H1 (cell line): ENCODE results near the gene CPPED1. TPM values are rescaled to one million over a fixed set of nuclear protein-coding genes. Genes with fewer than 3 reads are reported as not detected.

ENCODE experiments used
- CTCF ChIA-PET: fragments of 300-600 bp; sonication (Branson Sonifier 250); formaldehyde crosslinking; loops from one replicate; lab custom pipeline; 2021; ENCODE audit not compliant: partially characterized antibody; lab: Charles Lee
- POLR2A ChIA-PET: fragments of 300-600 bp; sonication (Branson Sonifier 250); formaldehyde crosslinking; loops from one replicate; lab custom pipeline; 2021; ENCODE audit warnings: inconsistent platforms; ENCODE audit not compliant: partially characterized antibody; lab: Charles Lee
- DNase-seq, 2 experiments: peaks; one replicate each; pipeline versions ENCODE4 v3.0.0 to v3.0.0-alpha.2; 2010 to 2022; ENCODE audit warnings: low spot score in 2 of 2, low read depth in 1 of 2, mixed read lengths in 1 of 2
- FAIRE-seq: peaks from 2 replicates; lab custom pipeline; 2011; peaks lifted over from hg19 to GRCh38; lab: Jason Lieb, UNC
- H2AFZ ChIP-seq: 2 replicates; pipeline ENCODE4 v1.8.1; 2012; ENCODE audit warnings: low read length, inconsistent platforms
- H2AK5ac ChIP-seq: 2 replicates; pipeline ENCODE4 v1.6.1; 2013; ENCODE audit warnings: low read depth, low read length
- H2BK120ac ChIP-seq: replicated peaks from 2 replicates; pipeline ENCODE3; 2013; ENCODE audit warnings: low read depth, low read length, inconsistent platforms
- H2BK12ac ChIP-seq: 2 replicates; pipeline ENCODE4 v1.6.1; 2013; ENCODE audit warnings: low read depth, low read length
- H2BK15ac ChIP-seq: 2 replicates; pipeline ENCODE4 v1.6.1; 2013; ENCODE audit warnings: low read length
- H2BK20ac ChIP-seq: 2 replicates; pipeline ENCODE4 v1.6.1; 2013; ENCODE audit warnings: low read length
- H2BK5ac ChIP-seq: 2 replicates; pipeline ENCODE4 v1.6.1; 2013; ENCODE audit warnings: low read depth, low read length
- H3K14ac ChIP-seq: 2 replicates; pipeline ENCODE4 v1.6.1; 2013; ENCODE audit warnings: inconsistent platforms; ENCODE audit not compliant: insufficient read length
- H3K18ac ChIP-seq: 2 replicates; pipeline ENCODE4 v1.6.1; 2013; ENCODE audit warnings: low read length; ENCODE audit errors: extremely low read depth
- H3K23ac ChIP-seq: 2 replicates; pipeline ENCODE4 v1.6.1; 2013; ENCODE audit warnings: inconsistent platforms; ENCODE audit not compliant: insufficient read length
- H3K23me2 ChIP-seq: 2 replicates; pipeline ENCODE4 v1.6.1; 2013; ENCODE audit warnings: low read depth, low read length
- H3K27ac ChIP-seq: 2 replicates; pipeline ENCODE4 v1.6.1; 2011; ENCODE audit warnings: low read depth, low read length, inconsistent platforms
- H3K27me3 ChIP-seq, 4 experiments: replicated peaks in 1 of 4; 1 replicate in 1 of 4; 2 replicates in 3 of 4; pipeline versions ENCODE4 v1.6.1 to v1.8.1; 2011 to 2013; ENCODE audit warnings: low read length in 3 of 4, mild to moderate bottlenecking in 3 of 4, inconsistent platforms in 2 of 4, mixed read lengths in 2 of 4, moderate library complexity in 1 of 4; ENCODE audit not compliant: control insufficient read depth in 3 of 4, insufficient read depth in 3 of 4; ENCODE audit errors: extremely low read depth in 1 of 4
- H3K36me3 ChIP-seq, 4 experiments: 2 replicates each; pipeline versions ENCODE4 v1.6.1 to v1.8.1; 2011 to 2013; ENCODE audit warnings: mild to moderate bottlenecking in 4 of 4, low read length in 3 of 4, moderate library complexity in 2 of 4, control low read depth in 1 of 4, inconsistent platforms in 1 of 4; ENCODE audit not compliant: insufficient read depth in 4 of 4, control insufficient read depth in 2 of 4
- H3K4ac ChIP-seq: replicated peaks from 2 replicates; pipeline ENCODE3; 2013; ENCODE audit warnings: low read length, low read depth, mixed read lengths, inconsistent platforms; ENCODE audit not compliant: insufficient read length
- H3K4me1 ChIP-seq, 4 experiments: replicated peaks in 1 of 4; 1 replicate in 1 of 4; 2 replicates in 3 of 4; pipeline versions ENCODE4 v1.6.1 to v1.8.1; 2011 to 2013; ENCODE audit warnings: low read length in 3 of 4, inconsistent platforms in 2 of 4, mixed read lengths in 1 of 4; ENCODE audit not compliant: insufficient read depth in 4 of 4, control insufficient read depth in 3 of 4
- H3K4me2 ChIP-seq, 2 experiments: 2 replicates each; pipeline versions ENCODE4 v1.6.1 to v1.8.1; 2011 to 2013; ENCODE audit warnings: low read depth in 2 of 2, low read length in 2 of 2, control low read depth in 1 of 2, inconsistent platforms in 1 of 2, mild to moderate bottlenecking in 1 of 2; ENCODE audit not compliant: insufficient read depth in 1 of 2
- H3K4me3 ChIP-seq, 4 experiments: fragments of 200-600, 300-600 bp in 1 of 4; sonication (generic), shearing (Covaris generic), sonication (Bioruptor Twin) in 1 of 4; 2 replicates each; pipeline versions ENCODE4 v1.5.1 to v1.8.1; 2011 to 2016; ENCODE audit warnings: low read length in 4 of 4, low read depth in 3 of 4, control low read depth in 2 of 4, inconsistent platforms in 2 of 4, mild to moderate bottlenecking in 2 of 4, mixed read lengths in 1 of 4, moderate library complexity in 1 of 4; ENCODE audit not compliant: insufficient read depth in 2 of 4; ENCODE audit errors: extremely low read depth in 1 of 4
- H3K56ac ChIP-seq: replicated peaks from 2 replicates; pipeline ENCODE3; 2013; ENCODE audit warnings: low read depth, mild to moderate bottlenecking, mixed read lengths, low read length, inconsistent platforms; ENCODE audit not compliant: insufficient read length
- H3K79me1 ChIP-seq: 2 replicates; pipeline ENCODE4 v1.6.1; 2013; ENCODE audit warnings: low read depth, low read length, control low read depth
- H3K79me2 ChIP-seq, 2 experiments: 2 replicates each; pipeline versions ENCODE4 v1.6.1 to v1.8.1; 2012 to 2013; ENCODE audit warnings: low read length in 2 of 2, mild to moderate bottlenecking in 2 of 2, inconsistent platforms in 1 of 2; ENCODE audit not compliant: insufficient read depth in 2 of 2, control insufficient read depth in 1 of 2
- H3K9ac ChIP-seq, 4 experiments: replicated peaks in 1 of 4; 1 replicate in 1 of 4; 2 replicates in 3 of 4; pipeline versions ENCODE4 v1.6.1 to v1.8.1; 2011 to 2013; ENCODE audit warnings: low read depth in 3 of 4, low read length in 3 of 4, control low read depth in 2 of 4, mild to moderate bottlenecking in 2 of 4, moderate library complexity in 2 of 4, inconsistent platforms in 1 of 4; ENCODE audit errors: extremely low read depth in 1 of 4
- H3K9me3 ChIP-seq, 2 experiments: 2 replicates each; pipeline versions ENCODE4 v1.6.1 to v1.8.1; 2012 to 2013; ENCODE audit warnings: mild to moderate bottlenecking in 2 of 2, moderate library complexity in 2 of 2, control low read depth in 1 of 2, inconsistent platforms in 1 of 2, low read depth in 1 of 2, low read length in 1 of 2, mixed read lengths in 1 of 2; ENCODE audit not compliant: insufficient read depth in 2 of 2
- H4K20me1 ChIP-seq, 2 experiments: replicated peaks in 1 of 2; 2 replicates each; pipeline versions ENCODE3 to v1.8.1; 2011 to 2013; ENCODE audit warnings: inconsistent platforms in 2 of 2, low read length in 2 of 2, mild to moderate bottlenecking in 1 of 2; ENCODE audit not compliant: insufficient read depth in 2 of 2, control insufficient read depth in 1 of 2
- H4K5ac ChIP-seq: 2 replicates; pipeline ENCODE4 v1.6.1; 2013; ENCODE audit warnings: low read length, low read depth, mixed read lengths, inconsistent platforms; ENCODE audit not compliant: insufficient read length
- H4K8ac ChIP-seq: 2 replicates; pipeline ENCODE4 v1.8.0; 2013; ENCODE audit warnings: mild to moderate bottlenecking, moderate library complexity, low read length, inconsistent platforms; ENCODE audit not compliant: insufficient read depth; ENCODE audit errors: extremely low read depth
- H4K91ac ChIP-seq: replicated peaks from 2 replicates; pipeline ENCODE3; 2013; ENCODE audit warnings: low read length, mixed read lengths, inconsistent platforms; ENCODE audit not compliant: insufficient read length
- BCL11A ChIP-seq, 2 experiments: IDR thresholded peaks; one replicate each; pipeline ENCODE4 v1.6.1; 2011; ENCODE audit warnings: low read depth in 2 of 2, low read length in 2 of 2, mild to moderate bottlenecking in 2 of 2
- TAF1 ChIP-seq: IDR thresholded peaks from 2 replicates; pipeline ENCODE4 v1.6.1; 2011; ENCODE audit warnings: mild to moderate bottlenecking, low read depth, low read length
- ZNF274 ChIP-seq: IDR thresholded peaks from 2 replicates; pipeline ENCODE4 v1.7.0; 2012; ENCODE audit warnings: low read length, borderline replicate concordance; ENCODE audit errors: extremely low read depth
- WGBS, 2 experiments: shearing (Covaris generic) in 1 of 2; methylation state at CpG; one replicate each; pipeline versions ENCODE4 v1.1.6 to v1.1.7; 2013 to 2015; ENCODE audit warnings: low lambda C conversion rate in 2 of 2, mixed read lengths in 2 of 2, inconsistent platforms in 1 of 2, low coverage in 1 of 2, missing lambda C conversion rate in 1 of 2; ENCODE audit not compliant: insufficient replicate concordance in 2 of 2, insufficient coverage in 1 of 2, insufficient read length in 1 of 2; ENCODE audit errors: extremely low coverage in 1 of 2, missing lambda C conversion rate in 1 of 2; 5-methylcytosine and 5-hydroxymethylcytosine counted together
- polyA plus RNA-seq, 7 experiments: library from polyadenylated mRNA; depleted of rRNA in 3 of 7; stranded (reverse) in 5 of 7; unstranded in 2 of 7; fragments of >200 nt in 5 of 7; fragments of 200-250 nt in 2 of 7; gene quantifications; 1 replicate in 5 of 7; 2 replicates in 1 of 7; 4 replicates in 1 of 7; pipeline versions ENCODE4 v1.2.1 to v1.2.3, GENCODE V29; 2011 to 2013; ENCODE audit warnings: missing spikeins in 2 of 7, mixed read lengths in 2 of 7
- total RNA-seq: library from RNA; stranded (reverse); fragmentation: NEBNext Ultra II Directional; extraction: Animal tissue kit (Norgen Biotek cat#: 25700); gene quantifications from 2 replicates; pipeline ENCODE4 v1.2.1, GENCODE V29; 2021

The CPPED1 gene
- total and polyA plus RNA-seq, 2 of the 8 experiments (the other 6 are each of a cell fraction or from before 2014, with no cell fraction given) = 3.5 to 11.2 TPM

GRCh38 chr16:12652924-12653323, 150.8 kb downstream of the CPPED1 start:
- no peak overlapping the region for H4K5ac ChIP-seq
- no peak for TF ChIP-seq BCL11A (IDR thresholded peaks at IDR 0.05; ENCODE audit: low read depth in 2 of 2, low read length in 2 of 2)
- TF ChIP-seq ZNF274 = no peak
- no peak for TF ChIP-seq TAF1
- TF ChIP-seq, all 59 proteins: peak for 0
- Histone ChIP-seq H2BK15ac (no peak overlapping the region), H3K4me2 (no peak overlapping the region), H3K79me1 (no peaks in the 10 kb centered on the region), H3K4ac (no peak overlapping the region), H4K8ac (no peak overlapping the region), H3K23ac (no peak overlapping the region), H2AFZ (no peak overlapping the region), H3K18ac (no peak overlapping the region), H3K56ac (no peak overlapping the region), H3K79me2 (no peaks in the 10 kb centered on the region), H2BK5ac (no peak overlapping the region), H2BK12ac (no peak overlapping the region), H3K36me3 (no peaks in the 10 kb centered on the region), H3K4me1 (no peaks in the 10 kb centered on the region), H4K20me1 (no peaks in the 10 kb centered on the region), H3K4me3 (no peak overlapping the region), H2BK120ac (no peak overlapping the region), H2BK20ac (no peak overlapping the region), H3K9ac (no peak overlapping the region), H3K27ac (no peak overlapping the region), H3K27me3 (no peaks in the 10 kb centered on the region), H2AK5ac (no peak overlapping the region), H4K91ac (no peak overlapping the region), H3K9me3 (no peaks in the 10 kb centered on the region), H3K14ac (no peak overlapping the region), H3K23me2 (no peaks in the 10 kb centered on the region)
- WGBS, 2 experiments = 93% methylated on average over 4 of the region's 4 CpGs; no CpG with 5 or more reads in 1 of the 2 experiments
- FAIRE-seq (no peak), DNase-seq (no peak)
- ChIA-PET POLR2A (no interaction called here), CTCF (interaction anchor here (1.3 kb wide), 1 partner anchor 79 kb away, joined by 4 read pairs; no protein-coding TSS in a partner anchor)
